HCT116 (cell line): ENCODE data around the gene CTXN2. TPM values are rescaled to one million over a fixed set of nuclear protein-coding genes. Genes with fewer than 3 reads are reported as not detected.

Experiments used
- ATAC-seq: fragments of 200-7000 bp; cut with Tn5 transposase; 2 replicates; pipeline ENCODE4 v1.9.1; 2020; ENCODE audit warnings: mild to moderate bottlenecking, moderate library complexity
- BruUV-seq: library from RNA; stranded (reverse); fragments of 400-500 nt; replicated peaks from 2 replicates; lab custom pipeline; 2021; lab: Mats Ljungman, UMichigan
- CTCF ChIA-PET: fragments of 300-600 bp; sonication (Branson Sonifier 250); formaldehyde crosslinking; loops from one replicate; lab custom pipeline; 2021; ENCODE audit warnings: antibody characterized with exemption; lab: Charles Lee
- POLR2A ChIA-PET: fragments of 300-600, 350-600 bp; sonication (Branson Sonifier 250); formaldehyde crosslinking; loops from one replicate; lab custom pipeline; 2021; ENCODE audit warnings: antibody characterized with exemption; lab: Charles Lee
- RAD21 ChIA-PET, 2 experiments: fragments of 300-600 bp; sonication (Branson Sonifier 250); formaldehyde crosslinking; loops; one replicate each; lab custom pipeline; 2023; ENCODE audit warnings: low total read pairs in 2 of 2; ENCODE audit not compliant: uncharacterized antibody in 2 of 2, unreplicated experiment in 2 of 2, low non-redundant PET in 1 of 2; lab: Charles Lee
- DNase-seq: peaks from one replicate; pipeline ENCODE4 v3.0.0-alpha.2; 2010; ENCODE audit warnings: low read depth, low spot score
- H2AFZ ChIP-seq: fragments of 200-600 bp; shearing (Covaris generic), sonication (generic); 2 replicates; pipeline ENCODE4 v1.6.1; 2017; ENCODE audit warnings: low read depth, mixed run types, mixed read lengths, antibody characterized with exemption, low read length; ENCODE audit not compliant: poor library complexity, severe bottlenecking
- H3K27ac ChIP-seq: 2 replicates; pipeline ENCODE4 v1.5.1; 2012; ENCODE audit warnings: low read depth, low read length
- H3K27me3 ChIP-seq: fragments of 200-600 bp; sonication (generic); 2 replicates; pipeline ENCODE4 v1.6.1; 2016; ENCODE audit warnings: mixed run types, low read length, mixed read lengths; ENCODE audit not compliant: insufficient read depth
- H3K36me3 ChIP-seq, 2 experiments: fragments of 200-500 bp in 1 of 2; fragments of 200-600 bp in 1 of 2; sonication (Bioruptor generic) in 1 of 2; sonication (generic) in 1 of 2; 2 replicates each; pipeline versions ENCODE4 v1.5.1 to v1.6.1; 2014 to 2016; ENCODE audit warnings: low read length in 2 of 2, inconsistent platforms in 1 of 2, mixed read lengths in 1 of 2, mixed run types in 1 of 2; ENCODE audit not compliant: insufficient read depth in 2 of 2, control insufficient read depth in 1 of 2
- H3K4me1 ChIP-seq, 2 experiments: fragments of 200-600 bp in 1 of 2; sonication (generic) in 1 of 2; 2 replicates each; pipeline versions ENCODE4 v1.5.1 to v1.6.1; 2012 to 2017; ENCODE audit warnings: low read length in 2 of 2, inconsistent platforms in 1 of 2, mild to moderate bottlenecking in 1 of 2, mixed read lengths in 1 of 2, mixed run types in 1 of 2, moderate library complexity in 1 of 2; ENCODE audit not compliant: insufficient read depth in 2 of 2, control insufficient read depth in 1 of 2
- H3K4me2 ChIP-seq: fragments of 200-600 bp; sonication (generic); 2 replicates; pipeline ENCODE4 v1.6.1; 2017; ENCODE audit warnings: mixed run types, low read length, mixed read lengths
- H3K4me3 ChIP-seq, 2 experiments: fragments of 200-600 bp in 1 of 2; sonication (generic) in 1 of 2; replicated peaks in 1 of 2; 2 replicates each; pipeline ENCODE4 v1.5.1; 2011 to 2016; ENCODE audit warnings: low read length in 2 of 2, control low read depth in 1 of 2, low read depth in 1 of 2, mild to moderate bottlenecking in 1 of 2, mixed read lengths in 1 of 2, mixed run types in 1 of 2
- H3K79me2 ChIP-seq: fragments of 200-600 bp; sonication (generic); 2 replicates; pipeline ENCODE4 v1.6.1; 2017; ENCODE audit warnings: mild to moderate bottlenecking, mixed run types, low read length, moderate library complexity, mixed read lengths; ENCODE audit not compliant: insufficient read depth
- H3K9ac ChIP-seq: fragments of 200-600 bp; sonication (generic); 2 replicates; pipeline ENCODE4 v1.6.1; 2016; ENCODE audit warnings: low read length, mixed read lengths
- H3K9me2 ChIP-seq: fragments of 200-600 bp; sonication (generic), shearing (Covaris generic); 2 replicates; pipeline ENCODE4 v1.6.1; 2017; ENCODE audit warnings: mixed run types, mild to moderate bottlenecking, moderate library complexity; ENCODE audit not compliant: insufficient read depth
- H3K9me3 ChIP-seq, 2 experiments: fragments of 200-500 bp in 1 of 2; fragments of 200-600 bp in 1 of 2; sonication (Bioruptor generic) in 1 of 2; sonication (generic) in 1 of 2; 2 replicates each; pipeline ENCODE4 v1.6.1; 2014 to 2017; ENCODE audit warnings: low read length in 2 of 2, mixed read lengths in 2 of 2, inconsistent platforms in 1 of 2, low read depth in 1 of 2, mild to moderate bottlenecking in 1 of 2, mixed run types in 1 of 2, moderate library complexity in 1 of 2; ENCODE audit not compliant: control insufficient read depth in 1 of 2, insufficient read depth in 1 of 2
- H4K20me1 ChIP-seq: fragments of 200-600 bp; sonication (generic), shearing (Covaris generic); 2 replicates; pipeline ENCODE4 v1.6.1; 2017; ENCODE audit warnings: mixed run types, mild to moderate bottlenecking, moderate library complexity; ENCODE audit not compliant: insufficient read depth
- CBX3 ChIP-seq: IDR thresholded peaks from 2 replicates; pipeline ENCODE4 v1.6.1; 2012; ENCODE audit warnings: low read depth
- CEBPB ChIP-seq: IDR thresholded peaks from 2 replicates; pipeline ENCODE4 v1.6.1; 2012; ENCODE audit warnings: low read depth
- EGR1 ChIP-seq: IDR thresholded peaks from 2 replicates; pipeline ENCODE4 v1.6.1; 2012; ENCODE audit warnings: low read depth
- ELF1 ChIP-seq: IDR thresholded peaks from 2 replicates; pipeline ENCODE4 v1.6.1; 2012; ENCODE audit warnings: low read depth, borderline replicate concordance
- EZH2 ChIP-seq: fragments of 200-600 bp; sonication (generic); IDR thresholded peaks from 2 replicates; pipeline ENCODE4 v1.6.1; 2017; ENCODE audit warnings: antibody characterized with exemption, mixed run types
- JUND ChIP-seq: IDR thresholded peaks from 2 replicates; pipeline ENCODE4 v1.6.1; 2012
- RAD21 ChIP-seq: IDR thresholded peaks from 2 replicates; pipeline ENCODE4 v1.6.1; 2012; ENCODE audit warnings: low read depth, mild to moderate bottlenecking
- SP1 ChIP-seq: IDR thresholded peaks from 2 replicates; pipeline ENCODE4 v1.6.1; 2012; ENCODE audit warnings: low read depth
- SRF ChIP-seq: IDR thresholded peaks from 2 replicates; pipeline ENCODE4 v1.6.1; 2012; ENCODE audit warnings: low read depth
- TCF7L2 ChIP-seq: IDR thresholded peaks from 2 replicates; pipeline ENCODE4 v1.7.0; 2011; ENCODE audit warnings: borderline replicate concordance, inconsistent platforms; ENCODE audit not compliant: insufficient read depth, insufficient read length; ENCODE audit errors: extremely low read depth
- intact Hi-C: fragments of 100-400 bp; cut with micrococcal nuclease; formaldehyde crosslinking; loops from 2 replicates; pipeline ENCODE4 v1.10.0; 2022
- total RNA-seq: library from RNA; stranded (reverse); gene quantifications from one replicate; pipeline ENCODE4 v1.2.1, GENCODE V29; 2021; ENCODE audit not compliant: unreplicated experiment
- TF ChIP-seq, protein P1 (sequence below), 3 experiments: fragments of 200-600 bp in 1 of 3; sonication (generic) in 1 of 3; IDR thresholded peaks in 2 of 3; conservative IDR thresholded peaks in 1 of 3; 2 replicates each; pipeline ENCODE4 v1.5.1; 2012 to 2017; ENCODE audit warnings: low read depth in 2 of 3, low read length in 2 of 3, antibody characterized with exemption in 1 of 3, borderline replicate concordance in 1 of 3, control low read depth in 1 of 3, mild to moderate bottlenecking in 1 of 3, mixed read lengths in 1 of 3, mixed run types in 1 of 3, moderate library complexity in 1 of 3; ENCODE audit not compliant: insufficient read depth in 1 of 3

CTXN2 gene
- total RNA-seq, 1 experiment from 2014 or later, result not detected

- no peak overlapping the region for H2AFZ ChIP-seq
- ATAC-seq (no peak), DNase-seq (no peak)
- H3K27ac ChIP-seq, result no peak overlapping the region
- POLR2A ChIA-PET, result no interaction called here
- CTCF ChIA-PET, result no interaction called here
- no peaks in the 10 kb centered on the region; the same call in 1 of the 2 replicates for H3K27me3 ChIP-seq
- no peak overlapping the region for H3K4me3 ChIP-seq
- no peaks in the 10 kb centered on the region for H3K9me2 ChIP-seq
- H3K4me1 ChIP-seq, result no peaks in the 10 kb centered on the region
- H3K36me3 ChIP-seq, result no peaks in the 10 kb centered on the region
- RAD21 ChIA-PET, result no interaction called here
- no peak overlapping the region for H3K4me2 ChIP-seq
- no peak for TF ChIP-seq TCF7L2
- no peak for TF ChIP-seq EGR1
- no peak for TF ChIP-seq CBX3
- TF ChIP-seq CEBPB, result no peak
- no peak for TF ChIP-seq JUND
- no peak for TF ChIP-seq EZH2
- TF ChIP-seq SRF, result no peak
- no peak for TF ChIP-seq ELF1
- TF ChIP-seq RAD21, result no peak
- TF ChIP-seq SP1, result no peak
- no peaks in the 10 kb centered on the region for H3K79me2 ChIP-seq
- no peak overlapping the region for H3K9ac ChIP-seq
- no TSS peak for BruUV-seq
- no peaks in the 10 kb centered on the region; the same call in 1 of the 2 replicates for H4K20me1 ChIP-seq
- no peaks in the 10 kb centered on the region for H3K9me3 ChIP-seq
- intact Hi-C loops, result no loop called here
These were observed 56.9 kb downstream of the CTXN2 start for GRCh38 chr15:48248414-48248813.

- Histone ChIP-seq H3K9me2 (no peaks in the 10 kb centered on the region), H3K27me3 (no peaks in the 10 kb centered on the region; the same call in 1 of the 2 replicates), H3K4me3 (no peak overlapping the region), H4K20me1 (no peaks in the 10 kb centered on the region; the same call in 1 of the 2 replicates), H3K4me2 (no peak overlapping the region), H3K36me3 (no peaks in the 10 kb centered on the region), H3K4me1 (no peaks in the 10 kb centered on the region), H3K9ac (no peak overlapping the region), H2AFZ (no peak overlapping the region), H3K79me2 (no peaks in the 10 kb centered on the region), H3K9me3 (no peaks in the 10 kb centered on the region), H3K27ac (no peak overlapping the region)
- DNase-seq (peak; percentile 51), ATAC-seq (0 out of 2 replicates have a peak, but pooled peaks have one; percentile 55)
- intact Hi-C loops, result no loop called here
- CTCF ChIA-PET, result no interaction called here
- POLR2A ChIA-PET, result no interaction called here
- RAD21 ChIA-PET, result no interaction called here
- TF ChIP-seq CEBPB (no peak), RAD21 (peak; percentile 48)
- TF ChIP-seq, protein P1, sequence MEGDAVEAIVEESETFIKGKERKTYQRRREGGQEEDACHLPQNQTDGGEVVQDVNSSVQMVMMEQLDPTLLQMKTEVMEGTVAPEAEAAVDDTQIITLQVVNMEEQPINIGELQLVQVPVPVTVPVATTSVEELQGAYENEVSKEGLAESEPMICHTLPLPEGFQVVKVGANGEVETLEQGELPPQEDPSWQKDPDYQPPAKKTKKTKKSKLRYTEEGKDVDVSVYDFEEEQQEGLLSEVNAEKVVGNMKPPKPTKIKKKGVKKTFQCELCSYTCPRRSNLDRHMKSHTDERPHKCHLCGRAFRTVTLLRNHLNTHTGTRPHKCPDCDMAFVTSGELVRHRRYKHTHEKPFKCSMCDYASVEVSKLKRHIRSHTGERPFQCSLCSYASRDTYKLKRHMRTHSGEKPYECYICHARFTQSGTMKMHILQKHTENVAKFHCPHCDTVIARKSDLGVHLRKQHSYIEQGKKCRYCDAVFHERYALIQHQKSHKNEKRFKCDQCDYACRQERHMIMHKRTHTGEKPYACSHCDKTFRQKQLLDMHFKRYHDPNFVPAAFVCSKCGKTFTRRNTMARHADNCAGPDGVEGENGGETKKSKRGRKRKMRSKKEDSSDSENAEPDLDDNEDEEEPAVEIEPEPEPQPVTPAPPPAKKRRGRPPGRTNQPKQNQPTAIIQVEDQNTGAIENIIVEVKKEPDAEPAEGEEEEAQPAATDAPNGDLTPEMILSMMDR (IDR thresholded peaks at IDR 0.05 in 2 of 3, conservative IDR thresholded peaks at IDR 0.05 in 1 of 3; ENCODE audit: borderline replicate concordance in 1 of 3, insufficient read depth in 1 of 3, low read depth in 2 of 3, low read length in 2 of 3), result peak; percentile 3 to 72 (median 66); a peak in 4 of 6 replicates
- BruUV-seq, result no TSS peak
These were observed 59.2 kb downstream of the CTXN2 start for GRCh38 chr15:48250640-48251076.
